Occipital lobe (tissue), 3 donors: Measurements from ENCODE around the gene LRP1. TPM values are rescaled to one million over a fixed set of nuclear protein-coding genes. Genes with fewer than 3 reads are reported as not detected.

Experiments
- DNase-seq: peaks from one replicate; lab custom pipeline; 2025; lab: John Stamatoyannopoulos, UW
- small RNA-seq: library from RNA; depleted of rRNA; stranded (forward); fragments of <200 nt; gene quantifications from one replicate; pipeline ENCODE3, GENCODE V24; 2014
- total RNA-seq: library from RNA; depleted of rRNA; stranded (reverse); fragments of >200 nt; gene quantifications from one replicate; pipeline ENCODE4 v1.2.3, GENCODE V29; 2014

Gene LRP1
- total RNA-seq, 1 donor from 2014 or later, result 65.4 TPM

- no peak for DNase-seq
These were observed 120.9 kb downstream of the LRP1 start for GRCh38 chr12:57248934-57249742.

DNA sequence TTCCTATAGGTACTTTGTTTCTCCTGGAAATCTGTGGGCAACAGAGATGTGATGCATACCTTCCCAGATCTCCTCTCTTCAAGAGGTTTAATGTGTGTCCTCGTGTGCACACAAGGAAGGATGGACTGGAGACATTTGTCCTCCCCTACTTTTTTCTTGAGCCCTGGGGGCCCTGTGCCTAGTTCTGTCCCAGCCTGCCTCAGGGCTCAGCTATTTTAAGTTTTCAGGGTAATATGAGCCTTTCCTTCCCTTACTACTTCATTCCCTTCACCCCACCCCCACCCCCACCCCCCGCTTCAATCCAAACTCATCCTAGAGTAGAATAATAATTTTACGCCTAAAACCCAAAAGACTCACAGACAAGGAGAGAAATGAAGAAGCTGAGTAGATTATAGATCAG is 122.3 kb downstream of the LRP1 start:
- no peak for DNase-seq

DNA sequence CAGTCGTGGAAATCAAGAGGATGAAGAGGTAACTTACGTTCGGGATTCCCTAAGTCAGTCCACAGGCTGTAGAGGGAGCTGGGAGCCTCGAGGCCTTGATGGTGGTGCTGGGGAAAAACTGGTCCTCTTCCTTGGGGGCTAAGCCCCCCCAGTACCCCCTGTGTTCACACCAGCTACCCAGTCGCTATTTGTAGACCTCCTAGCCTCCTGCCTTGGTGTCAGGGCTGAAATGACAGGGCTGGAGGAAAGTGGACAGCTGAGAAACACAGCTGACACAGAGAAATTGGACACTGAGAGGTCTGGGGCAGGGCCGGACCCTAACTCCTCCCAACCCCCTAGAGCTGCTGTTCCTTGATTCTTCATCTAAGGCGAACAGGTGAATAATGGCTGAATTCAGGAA is 122.7 kb downstream of the LRP1 start, which contains the start of gene STAC3:
Gene STAC3, minus strand, starts transcription at position 232 of the 400 bp plus-strand sequence. CDS start 1,551 bp downstream, outside the sequence.
- DNase-seq, result no peak

DNA sequence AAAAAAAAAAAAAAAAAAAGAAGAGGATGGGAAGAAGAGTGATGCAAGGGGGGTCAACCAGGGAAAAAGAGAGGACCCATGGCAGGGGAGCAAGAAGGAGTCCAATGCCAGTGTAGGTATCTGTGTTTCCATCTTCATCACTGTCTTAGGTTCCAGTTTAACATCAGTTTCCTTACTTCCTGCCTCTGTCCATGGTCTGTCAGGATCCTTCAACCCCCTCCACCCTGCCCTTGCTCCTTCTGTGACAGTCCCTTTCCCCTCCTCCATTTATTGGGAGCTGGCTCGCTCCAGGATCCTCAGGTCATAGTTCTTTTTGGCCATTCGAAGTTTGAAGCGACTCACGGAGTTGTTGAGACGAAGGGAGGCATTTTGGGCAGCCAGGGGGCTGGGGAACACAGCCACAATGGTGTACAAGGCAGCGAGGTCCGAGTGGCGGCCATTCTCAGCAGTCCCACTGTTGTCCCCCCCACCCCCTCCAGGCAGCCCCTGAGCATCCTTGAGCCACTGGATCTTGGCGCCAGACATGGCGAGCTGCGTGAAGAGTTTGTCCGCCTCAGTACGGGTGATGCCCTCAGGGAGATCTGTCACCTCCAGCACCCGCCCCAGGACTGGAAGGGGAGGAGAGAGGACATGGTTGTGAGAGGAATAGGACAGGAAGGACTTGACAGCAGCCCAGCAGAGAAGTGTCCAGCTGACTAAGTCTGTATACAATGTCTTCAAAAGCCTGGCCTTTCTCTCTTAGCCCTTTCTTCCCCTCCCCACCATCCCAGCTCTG is 126.4 kb downstream of the LRP1 start:
- no peak for DNase-seq

- no peak for DNase-seq
These were observed 127.6 kb downstream of the LRP1 start for GRCh38 chr12:57255916-57256315.

DNA sequence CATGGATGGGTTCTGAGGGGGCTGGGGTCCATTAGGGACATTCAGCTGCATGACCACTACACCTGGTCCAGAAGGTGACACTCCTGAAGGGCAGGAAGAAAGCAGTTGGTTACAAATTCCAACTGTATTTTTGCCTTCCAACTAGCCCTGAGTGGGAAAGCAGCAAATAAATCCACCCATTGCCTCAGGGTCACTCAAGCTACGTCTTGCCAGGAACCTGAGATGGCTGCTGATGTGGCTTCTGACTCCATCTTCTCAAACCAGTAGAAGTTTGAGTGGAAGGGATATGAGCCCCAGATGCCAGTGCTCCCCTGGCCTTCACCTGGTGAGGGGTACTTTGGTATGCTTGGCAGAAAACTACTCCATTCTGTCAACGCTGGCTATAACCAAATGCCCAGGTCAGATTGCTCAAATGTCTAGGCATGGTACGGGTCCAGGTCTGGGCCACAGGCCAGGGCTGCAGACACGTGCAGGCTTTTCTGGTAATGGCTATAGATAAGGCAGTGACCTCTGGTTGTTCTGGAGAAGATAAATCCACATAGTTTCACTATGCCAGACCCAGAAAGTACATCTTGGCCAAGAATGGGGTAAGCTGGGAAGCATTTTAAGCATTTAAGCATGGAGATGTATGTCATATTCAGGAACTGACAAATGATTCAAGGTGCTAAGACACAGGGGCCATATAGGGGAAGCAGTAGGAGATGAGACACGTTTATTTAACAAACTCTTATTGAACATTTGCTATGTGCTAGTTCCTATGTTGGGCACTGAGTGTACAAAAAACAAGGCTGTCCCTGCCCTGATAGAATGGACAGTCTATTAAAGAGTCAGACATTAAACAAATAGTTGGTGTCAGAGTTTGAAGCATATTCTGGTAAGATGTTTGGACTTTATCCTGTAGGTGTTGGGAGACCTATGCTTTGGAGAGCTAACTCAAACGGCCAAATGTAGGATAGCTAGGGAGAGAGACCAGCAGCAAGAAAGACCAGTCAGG is 131.0 kb downstream of the LRP1 start:
- DNase-seq, result no peak

GRCh38 chr12:57260366-57260765 is 132.1 kb downstream of the LRP1 start:
- DNase-seq, result no peak

DNA sequence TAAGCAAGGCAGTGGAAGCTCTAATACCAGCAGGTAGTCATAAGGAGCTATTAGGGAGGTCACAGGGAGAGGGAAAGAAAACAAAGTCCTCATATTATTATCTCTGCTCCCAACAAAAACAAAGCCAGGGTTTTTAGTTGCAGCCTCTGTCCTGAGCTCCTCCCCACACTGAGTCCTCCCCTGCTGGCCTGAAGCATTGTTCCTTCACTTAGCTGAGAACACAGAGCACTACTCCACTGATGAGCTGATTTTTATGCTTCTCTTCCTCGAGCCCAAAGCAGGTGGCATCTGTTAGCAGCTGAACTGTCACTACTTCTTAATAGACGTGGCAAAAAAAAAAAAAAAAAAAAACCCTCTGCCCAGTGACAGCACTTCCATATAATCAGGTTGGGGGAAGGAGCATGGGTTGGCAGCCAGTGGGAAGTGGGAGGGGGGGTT is 133.2 kb downstream of the LRP1 start:
- DNase-seq, result no peak

- no peak for DNase-seq
These were observed 134.0 kb downstream of the LRP1 start for GRCh38 chr12:57262126-57262822.

Small RNA genes lying within 50 kb of the gene (small RNA-seq; reads per million reads assigned to genes)
- not detected for gene MIR1228

Other genes with a start within 250 kb of the LRP1 start
- gene SDR9C7, start 194.1 kb upstream of the LRP1 start, total RNA-seq, result 0.31 TPM
- 0.62 TPM for gene RDH16, start 170.9 kb upstream of the LRP1 start, total RNA-seq
- gene ZBTB39, start 121.9 kb upstream of the LRP1 start, total RNA-seq, result 10.6 TPM
- gene TAC3, start 112.0 kb upstream of the LRP1 start, total RNA-seq, result 1.6 TPM
- not detected for gene MYO1A, start 78.4 kb upstream of the LRP1 start, total RNA-seq
- 7.6 TPM for gene NEMP1, start 49.7 kb upstream of the LRP1 start, total RNA-seq
- 33.2 TPM for gene NAB2, start 39.4 kb upstream of the LRP1 start, total RNA-seq
- 4.7 TPM for gene STAT6, start 17.1 kb upstream of the LRP1 start, total RNA-seq
- gene LRP1-AS, start 19.1 kb downstream of the LRP1 start, total RNA-seq, result not detected
- 0.78 TPM for gene NXPH4, start 88.3 kb downstream of the LRP1 start, total RNA-seq
- gene SHMT2, start 101.2 kb downstream of the LRP1 start, total RNA-seq, result 36.2 TPM
- 0.94 TPM for gene STAC3, start 122.7 kb downstream of the LRP1 start, total RNA-seq